Esophagus squamous epithelium (tissue), 4 donors: Measurements from ENCODE around the gene ACOT8.

Source experiments
- POLR2A ChIP-seq, 4 donors: fragments of 450-650 bp; IDR thresholded peaks; one replicate each; pipeline ENCODE4 v1.6.1; 2017; ENCODE audit warnings: antibody characterized with exemption in 4 of 4, mild to moderate bottlenecking in 4 of 4, moderate library complexity in 3 of 4
- TF ChIP-seq, protein P1 (sequence below), 6 experiments: fragments of 450-650 bp in 4 of 6; fragments of 200-600 bp in 2 of 6; sonication (generic) in 2 of 6; IDR thresholded peaks; one replicate each; pipeline ENCODE4 v1.5.1; 2016 to 2019; ENCODE audit warnings: antibody characterized with exemption in 6 of 6, mild to moderate bottlenecking in 4 of 6, moderate library complexity in 4 of 6

DNA sequence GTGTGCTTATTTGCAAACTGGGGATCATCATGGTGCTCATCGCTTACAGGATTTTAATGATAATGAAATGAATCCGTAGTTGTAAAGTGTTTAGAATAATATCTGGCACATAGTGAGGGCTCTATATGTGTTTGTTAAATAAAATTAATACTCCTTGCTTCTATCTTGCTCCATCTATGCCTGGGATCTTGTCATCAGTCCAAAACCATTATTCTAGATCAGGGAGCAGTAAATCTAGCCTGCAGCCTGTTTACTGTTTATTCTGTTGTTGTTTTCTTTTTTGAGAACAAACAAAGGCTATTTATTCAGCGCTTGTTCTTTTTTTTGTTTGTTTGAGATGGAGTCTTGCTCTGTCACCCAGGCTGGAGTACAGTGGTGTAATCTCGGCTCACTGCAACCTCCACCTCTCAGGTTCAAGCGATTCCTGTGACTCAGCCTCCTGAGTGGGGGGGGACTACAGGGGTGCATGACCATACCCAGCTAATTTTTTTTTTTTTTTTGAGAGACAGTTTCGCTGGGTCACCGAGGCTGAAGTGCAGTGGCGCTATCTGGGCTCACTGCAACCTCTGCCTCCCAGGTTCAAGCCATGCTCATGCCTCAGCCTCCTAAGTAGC lies 8.1 kb downstream of the ACOT8 start:
- TF ChIP-seq, protein P1, sequence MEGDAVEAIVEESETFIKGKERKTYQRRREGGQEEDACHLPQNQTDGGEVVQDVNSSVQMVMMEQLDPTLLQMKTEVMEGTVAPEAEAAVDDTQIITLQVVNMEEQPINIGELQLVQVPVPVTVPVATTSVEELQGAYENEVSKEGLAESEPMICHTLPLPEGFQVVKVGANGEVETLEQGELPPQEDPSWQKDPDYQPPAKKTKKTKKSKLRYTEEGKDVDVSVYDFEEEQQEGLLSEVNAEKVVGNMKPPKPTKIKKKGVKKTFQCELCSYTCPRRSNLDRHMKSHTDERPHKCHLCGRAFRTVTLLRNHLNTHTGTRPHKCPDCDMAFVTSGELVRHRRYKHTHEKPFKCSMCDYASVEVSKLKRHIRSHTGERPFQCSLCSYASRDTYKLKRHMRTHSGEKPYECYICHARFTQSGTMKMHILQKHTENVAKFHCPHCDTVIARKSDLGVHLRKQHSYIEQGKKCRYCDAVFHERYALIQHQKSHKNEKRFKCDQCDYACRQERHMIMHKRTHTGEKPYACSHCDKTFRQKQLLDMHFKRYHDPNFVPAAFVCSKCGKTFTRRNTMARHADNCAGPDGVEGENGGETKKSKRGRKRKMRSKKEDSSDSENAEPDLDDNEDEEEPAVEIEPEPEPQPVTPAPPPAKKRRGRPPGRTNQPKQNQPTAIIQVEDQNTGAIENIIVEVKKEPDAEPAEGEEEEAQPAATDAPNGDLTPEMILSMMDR (IDR thresholded peaks at IDR 0.05): no peak
- no peak for TF ChIP-seq POLR2A (IDR thresholded peaks at IDR 0.05)
